ENCODE measurements around the gene FAM98B.

DNA sequence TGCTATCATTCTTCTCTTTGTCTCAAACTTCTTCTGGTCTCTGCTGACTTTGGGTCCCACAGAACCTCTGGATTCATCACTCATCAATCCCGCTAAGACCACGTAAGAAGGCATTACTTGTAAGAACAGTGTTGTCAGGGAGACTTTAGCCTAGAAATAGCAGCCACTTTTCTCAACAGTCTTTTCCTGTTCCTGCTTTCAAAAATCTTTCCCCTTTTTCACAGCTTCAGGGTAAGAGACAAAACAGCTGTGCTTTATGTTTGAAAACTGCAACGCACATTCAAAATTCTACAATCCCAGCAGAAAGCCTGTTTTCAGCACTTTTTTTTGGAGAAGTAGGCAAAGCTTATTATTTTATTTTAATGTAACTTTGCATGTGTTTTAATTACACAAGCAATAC is 42.0 kb upstream of the FAM98B start:
- TF ChIP-seq, protein P1, sequence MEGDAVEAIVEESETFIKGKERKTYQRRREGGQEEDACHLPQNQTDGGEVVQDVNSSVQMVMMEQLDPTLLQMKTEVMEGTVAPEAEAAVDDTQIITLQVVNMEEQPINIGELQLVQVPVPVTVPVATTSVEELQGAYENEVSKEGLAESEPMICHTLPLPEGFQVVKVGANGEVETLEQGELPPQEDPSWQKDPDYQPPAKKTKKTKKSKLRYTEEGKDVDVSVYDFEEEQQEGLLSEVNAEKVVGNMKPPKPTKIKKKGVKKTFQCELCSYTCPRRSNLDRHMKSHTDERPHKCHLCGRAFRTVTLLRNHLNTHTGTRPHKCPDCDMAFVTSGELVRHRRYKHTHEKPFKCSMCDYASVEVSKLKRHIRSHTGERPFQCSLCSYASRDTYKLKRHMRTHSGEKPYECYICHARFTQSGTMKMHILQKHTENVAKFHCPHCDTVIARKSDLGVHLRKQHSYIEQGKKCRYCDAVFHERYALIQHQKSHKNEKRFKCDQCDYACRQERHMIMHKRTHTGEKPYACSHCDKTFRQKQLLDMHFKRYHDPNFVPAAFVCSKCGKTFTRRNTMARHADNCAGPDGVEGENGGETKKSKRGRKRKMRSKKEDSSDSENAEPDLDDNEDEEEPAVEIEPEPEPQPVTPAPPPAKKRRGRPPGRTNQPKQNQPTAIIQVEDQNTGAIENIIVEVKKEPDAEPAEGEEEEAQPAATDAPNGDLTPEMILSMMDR (optimal IDR thresholded peaks at IDR 0.05 in 1 of 3, IDR thresholded peaks at IDR 0.05 in 1 of 3, conservative IDR thresholded peaks at IDR 0.05 in 1 of 3; ENCODE audit: extremely low read depth in 1 of 3, insufficient read depth in 2 of 3, low read length in 3 of 3), result no peak
- TF ChIP-seq EZH2 (IDR thresholded peaks at IDR 0.05; ENCODE audit: low read length), result no peak
